ENCODE measurements around the gene OR6Q1.

GRCh38 chr11:58003591-58003990, 27.2 kb upstream of the OR6Q1 start:
- TF ChIP-seq POLR2A (IDR thresholded peaks at IDR 0.05) (no peak), CTCF (IDR thresholded peaks at IDR 0.05) (no peak)

Measured in thyroid gland (tissue), 4 donors.